HG03060 (cell line): Measurements from ENCODE around the gene A2ML1.
"Not testable (repeated sequence)": the region's sequence is repeated elsewhere in the genome, so short reads cannot be mapped to it uniquely, and the experiment has no call there.

Experiments
- ATAC-seq: cut with Tn5 transposase; IDR thresholded peaks from one replicate; pipeline ENCODE4 v1.9.1; 2021; ENCODE audit warnings: low read depth, moderate number of reproducible peaks; ENCODE audit not compliant: unreplicated experiment

The A2ML1 gene

DNA sequence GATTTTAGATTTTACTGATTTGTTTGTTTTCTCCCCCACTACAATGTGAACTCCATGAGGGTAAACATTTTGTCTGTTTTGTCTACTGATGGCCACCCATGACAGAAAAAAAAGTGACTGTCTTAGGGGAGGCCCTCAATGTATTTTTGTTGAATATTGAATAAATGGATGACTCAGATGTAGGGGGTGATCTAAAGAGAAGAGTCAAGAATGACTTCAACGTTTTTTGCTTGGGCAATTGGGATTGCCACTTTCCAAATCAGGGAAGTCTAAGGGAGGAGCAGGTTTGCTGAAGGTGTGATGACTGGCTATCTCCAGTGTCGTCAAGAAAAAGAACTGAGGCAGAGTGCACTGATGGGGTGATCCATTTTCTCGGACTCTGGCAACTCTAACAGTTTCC lies 81.2 kb downstream of the A2ML1 start:
- no peak for ATAC-seq

GRCh38 chr12:8904665-8905064 lies 82.2 kb downstream of the A2ML1 start:
- no peak for ATAC-seq

GRCh38 chr12:8905546-8905945 lies 83.1 kb downstream of the A2ML1 start:
- ATAC-seq, result no peak

- ATAC-seq, result no peak
These were observed 84.1 kb downstream of the A2ML1 start for GRCh38 chr12:8906266-8907180.

GRCh38 chr12:8907513-8907912 lies 85.1 kb downstream of the A2ML1 start:
- ATAC-seq, result no peak

DNA sequence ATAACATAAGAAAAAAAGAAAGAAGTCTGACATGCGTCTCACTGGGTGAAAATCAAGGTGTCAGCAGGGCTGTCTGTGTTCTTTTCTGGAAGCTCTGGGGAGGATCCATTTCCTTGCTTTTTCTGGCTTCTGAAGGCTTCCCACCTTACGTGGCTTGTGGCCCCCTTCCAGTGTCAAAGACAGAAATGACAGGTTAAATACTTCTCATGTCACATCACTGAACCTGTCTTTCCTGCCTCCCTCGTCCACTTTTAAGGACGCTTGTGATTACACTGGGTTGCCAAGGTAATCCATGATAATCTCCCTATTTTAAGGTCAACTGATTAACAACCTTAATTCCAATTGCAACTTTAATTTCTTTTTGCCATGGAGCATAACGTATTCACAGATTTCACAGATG lies 87.3 kb downstream of the A2ML1 start:
- ATAC-seq, result no peak

DNA sequence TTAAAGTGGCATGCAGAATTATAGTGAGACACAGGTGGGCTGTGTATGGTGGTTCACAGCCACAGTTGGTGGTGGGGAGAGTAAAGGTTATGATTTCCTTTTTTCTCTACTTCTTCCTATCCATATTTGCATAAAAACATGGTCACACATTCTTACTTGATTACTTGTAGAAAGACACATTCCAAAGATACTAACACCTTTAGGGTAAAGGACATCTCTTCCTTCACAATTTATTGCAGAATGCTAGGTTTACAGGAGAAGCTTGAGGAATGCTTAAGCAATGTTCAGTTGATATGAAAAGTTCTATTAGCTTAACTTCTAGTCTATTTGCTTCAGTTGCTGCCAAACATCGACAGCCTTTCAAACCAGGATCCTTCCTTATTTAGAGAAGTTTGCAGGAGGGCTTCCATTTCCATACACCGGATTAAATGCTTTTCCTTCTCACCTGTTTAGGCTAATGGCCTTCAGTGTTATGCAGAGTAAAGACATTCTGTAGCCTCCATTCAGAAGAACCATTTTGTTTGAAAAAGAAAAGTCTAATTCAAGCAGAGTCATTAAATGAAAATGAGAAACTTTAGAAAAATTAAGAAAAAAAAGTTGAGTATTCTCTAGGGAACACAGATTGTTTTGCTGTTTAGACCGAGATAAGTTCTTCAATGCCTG lies 89.3 kb downstream of the A2ML1 start:
- no peak for ATAC-seq

GRCh38 chr12:8912914-8913313 lies 90.5 kb downstream of the A2ML1 start:
- no peak for ATAC-seq

GRCh38 chr12:8913702-8914032 lies 91.2 kb downstream of the A2ML1 start:
- no peak for ATAC-seq

DNA sequence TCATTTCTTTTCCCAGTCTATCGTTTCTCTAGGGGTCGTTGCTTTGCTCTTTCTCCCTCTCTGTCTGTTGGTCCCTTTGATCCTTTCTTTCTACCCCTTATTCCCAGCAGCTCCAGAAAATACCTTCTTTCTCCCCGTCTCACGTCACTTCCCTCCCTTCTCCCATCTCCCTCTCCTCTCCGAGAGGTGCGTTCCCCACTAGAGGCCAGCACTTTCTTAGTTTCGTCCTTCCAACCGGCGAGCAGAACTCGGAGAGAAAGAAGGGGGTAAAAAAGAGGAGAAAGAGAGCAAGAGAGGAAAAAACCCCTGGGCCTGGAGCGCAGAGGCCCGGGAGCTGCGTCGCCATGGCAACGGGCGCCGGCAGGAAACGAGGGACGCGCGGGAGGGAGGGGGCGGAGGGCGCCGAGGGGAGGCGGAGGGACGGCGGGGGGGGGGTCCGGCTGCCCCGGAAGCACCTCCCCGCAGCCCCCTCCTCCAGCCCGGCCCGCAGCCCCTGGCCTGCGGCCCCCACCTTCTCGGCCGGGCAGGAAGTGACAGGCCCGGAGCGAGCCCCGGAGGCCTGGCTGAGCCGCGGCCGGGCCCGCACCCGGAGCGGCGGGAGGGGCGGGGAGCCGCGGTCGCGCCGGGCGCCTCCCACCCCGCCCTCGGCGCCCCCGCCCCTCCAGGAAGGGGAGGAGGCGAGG lies 91.8 kb downstream of the A2ML1 start, which contains the start of gene PHC1:
Gene PHC1, plus strand, starts transcription at position 477 of the 683 bp plus-strand sequence. CDS start 3,169 bp downstream, outside the sequence.
- ATAC-seq, result not testable (repeated sequence)

- no peak for ATAC-seq
These were observed 92.5 kb downstream of the A2ML1 start for GRCh38 chr12:8914716-8915526.

DNA sequence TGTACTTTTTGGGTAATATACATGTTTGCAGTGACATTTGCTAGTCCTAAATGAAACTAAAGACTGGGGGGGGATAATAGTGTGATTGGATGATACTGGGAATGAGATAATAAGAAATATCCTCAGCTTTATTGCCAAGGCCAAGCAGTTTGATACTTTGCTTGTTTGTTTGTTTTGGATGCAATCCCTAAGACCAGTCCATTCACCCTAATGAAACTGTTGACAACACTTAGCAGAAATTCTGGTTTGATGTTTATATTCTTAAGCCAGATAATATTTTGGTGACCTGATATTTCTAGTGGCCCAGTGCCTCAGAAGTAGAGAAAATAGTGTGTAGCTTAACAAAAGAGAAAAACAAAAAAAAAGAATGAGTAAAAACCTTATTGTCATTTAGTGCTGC lies 93.7 kb downstream of the A2ML1 start:
- ATAC-seq, result no peak

- ATAC-seq, result no peak
These were observed 94.6 kb downstream of the A2ML1 start for GRCh38 chr12:8917031-8917430.

- no peak for ATAC-seq
These were observed 95.3 kb downstream of the A2ML1 start for GRCh38 chr12:8917751-8918150.

DNA sequence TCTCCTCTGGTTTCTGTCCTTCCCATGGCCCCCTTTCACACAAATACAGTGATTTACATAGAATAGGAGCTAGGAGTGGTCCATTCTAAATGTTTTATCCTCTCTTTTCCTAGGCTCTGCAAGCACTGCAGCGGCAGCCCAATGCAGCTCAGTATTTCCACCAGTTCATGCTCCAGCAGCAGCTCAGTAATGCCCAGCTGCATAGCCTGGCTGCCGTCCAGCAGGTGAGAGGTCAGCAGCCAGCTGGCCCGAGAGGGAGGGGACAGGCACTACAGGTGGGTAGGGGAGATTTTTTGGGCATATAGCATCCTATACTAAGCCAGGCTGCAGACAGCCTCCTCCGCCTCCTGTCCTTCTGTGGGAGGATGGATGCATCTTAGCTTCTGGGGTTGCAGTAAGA lies 97.2 kb downstream of the A2ML1 start:
- not testable (repeated sequence) for ATAC-seq

DNA sequence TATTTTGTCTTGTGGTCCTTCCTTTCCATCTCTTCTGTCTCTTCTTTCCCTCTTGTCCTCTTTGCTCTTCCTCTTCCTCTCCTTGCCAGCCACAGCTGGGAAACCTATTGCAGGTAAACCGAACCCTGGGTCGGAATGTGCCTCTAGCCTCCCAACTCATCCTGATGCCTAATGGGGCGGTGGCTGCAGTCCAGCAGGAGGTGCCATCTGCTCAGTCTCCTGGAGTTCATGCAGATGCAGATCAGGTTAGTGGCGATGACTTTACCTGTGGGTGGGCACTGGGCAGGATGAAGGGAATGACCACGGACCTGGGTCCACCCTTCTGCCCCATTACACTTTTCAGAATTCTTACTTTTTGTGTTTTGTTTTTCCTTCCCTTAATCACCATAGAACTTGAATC lies 100.1 kb downstream of the A2ML1 start:
- no peak for ATAC-seq
